H1 (cell line): ENCODE results near the gene RGCC.

Experiments used
- BACH1 ChIP-seq: IDR thresholded peaks from 2 replicates; pipeline ENCODE4 v1.6.1; 2012; ENCODE audit warnings: low read length, improper control_type of control experiment
- CREB1 ChIP-seq: IDR thresholded peaks from 2 replicates; pipeline ENCODE4 v1.6.1; 2012; ENCODE audit warnings: inconsistent platforms
- CTCF ChIP-seq, 3 experiments: IDR thresholded peaks; 1 replicate in 2 of 3; 2 replicates in 1 of 3; pipeline versions ENCODE4 v1.5.1 to v1.6.1; 2011; ENCODE audit warnings: low read length in 3 of 3, mild to moderate bottlenecking in 3 of 3, inconsistent platforms in 2 of 3, low read depth in 1 of 3, moderate library complexity in 1 of 3; ENCODE audit not compliant: insufficient read depth in 1 of 3; ENCODE audit errors: control extremely low read depth in 1 of 3
- HDAC2 ChIP-seq, 2 experiments: fragments of 300-600 bp in 1 of 2; sonication (generic) in 1 of 2; IDR thresholded peaks; 2 replicates each; pipeline ENCODE4 v1.6.1; 2011 to 2012; ENCODE audit warnings: low read depth in 2 of 2, low read length in 2 of 2, mild to moderate bottlenecking in 2 of 2, moderate library complexity in 2 of 2, borderline replicate concordance in 1 of 2, inconsistent platforms in 1 of 2
- KDM5A ChIP-seq: fragments of 200-600 bp; IDR thresholded peaks from 2 replicates; pipeline ENCODE4 v1.7.1; 2012; ENCODE audit warnings: mild to moderate bottlenecking, low read length, inconsistent platforms, mixed read lengths
- POLR2AphosphoS5 ChIP-seq: IDR thresholded peaks from 2 replicates; pipeline ENCODE4 v1.6.1; 2011; ENCODE audit warnings: low read depth, low read length
- RAD21 ChIP-seq, 2 experiments: IDR thresholded peaks in 1 of 2; conservative IDR thresholded peaks in 1 of 2; 2 replicates each; pipeline ENCODE4 v1.6.1; 2011; ENCODE audit warnings: low read depth in 2 of 2, low read length in 2 of 2, improper control_type of control experiment in 1 of 2, inconsistent platforms in 1 of 2, mild to moderate bottlenecking in 1 of 2, moderate library complexity in 1 of 2
- TF ChIP-seq, protein P1 (sequence below): IDR thresholded peaks from 2 replicates; pipeline ENCODE4 v1.6.1; 2012; ENCODE audit warnings: low read length, inconsistent platforms

GRCh38 chr13:41416276-41416675 lies 41.1 kb upstream of the RGCC start:
- TF ChIP-seq RAD21 (IDR thresholded peaks at IDR 0.05 in 1 of 2, conservative IDR thresholded peaks at IDR 0.05 in 1 of 2; ENCODE audit: low read depth in 2 of 2, low read length in 2 of 2) (no peak), BACH1 (no peak), KDM5A (no peak), CTCF (IDR thresholded peaks at IDR 0.05; ENCODE audit: control extremely low read depth in 1 of 3, insufficient read depth in 1 of 3, low read depth in 1 of 3, low read length in 3 of 3) (no peak), POLR2AphosphoS5 (no peak), CREB1 (no peak), HDAC2 (IDR thresholded peaks at IDR 0.05; ENCODE audit: borderline replicate concordance in 1 of 2, low read depth in 2 of 2, low read length in 2 of 2) (no peak)
- TF ChIP-seq, protein P1, sequence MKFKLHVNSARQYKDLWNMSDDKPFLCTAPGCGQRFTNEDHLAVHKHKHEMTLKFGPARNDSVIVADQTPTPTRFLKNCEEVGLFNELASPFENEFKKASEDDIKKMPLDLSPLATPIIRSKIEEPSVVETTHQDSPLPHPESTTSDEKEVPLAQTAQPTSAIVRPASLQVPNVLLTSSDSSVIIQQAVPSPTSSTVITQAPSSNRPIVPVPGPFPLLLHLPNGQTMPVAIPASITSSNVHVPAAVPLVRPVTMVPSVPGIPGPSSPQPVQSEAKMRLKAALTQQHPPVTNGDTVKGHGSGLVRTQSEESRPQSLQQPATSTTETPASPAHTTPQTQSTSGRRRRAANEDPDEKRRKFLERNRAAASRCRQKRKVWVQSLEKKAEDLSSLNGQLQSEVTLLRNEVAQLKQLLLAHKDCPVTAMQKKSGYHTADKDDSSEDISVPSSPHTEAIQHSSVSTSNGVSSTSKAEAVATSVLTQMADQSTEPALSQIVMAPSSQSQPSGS = no peak
